Subcutaneous adipose tissue (tissue), 4 donors: ENCODE data around the gene FBXL17. TPM values are rescaled to one million over a fixed set of nuclear protein-coding genes. Genes with fewer than 3 reads are reported as not detected.

Experiments
- CTCF ChIP-seq: fragments of 450-650 bp; IDR thresholded peaks from one replicate; pipeline ENCODE4 v1.5.1; 2016; ENCODE audit warnings: low read depth, mild to moderate bottlenecking, control low read depth, antibody characterized with exemption, moderate library complexity
- total RNA-seq, 4 donors: library from RNA; depleted of rRNA; stranded (reverse); fragments of >200 nt; gene quantifications; one replicate each; pipeline ENCODE4 v1.1.0, GENCODE V29; 2016

FBXL17 gene
- total RNA-seq, 4 donors from 2014 or later, result 19.4 to 22.2 (median 21.3) TPM

- no peak for TF ChIP-seq CTCF
Measured at GRCh38 chr5:108084105-108084504, 297.8 kb downstream of the FBXL17 start.

GRCh38 chr5:108083232-108083631 lies 298.7 kb downstream of the FBXL17 start:
- no peak for TF ChIP-seq CTCF

DNA sequence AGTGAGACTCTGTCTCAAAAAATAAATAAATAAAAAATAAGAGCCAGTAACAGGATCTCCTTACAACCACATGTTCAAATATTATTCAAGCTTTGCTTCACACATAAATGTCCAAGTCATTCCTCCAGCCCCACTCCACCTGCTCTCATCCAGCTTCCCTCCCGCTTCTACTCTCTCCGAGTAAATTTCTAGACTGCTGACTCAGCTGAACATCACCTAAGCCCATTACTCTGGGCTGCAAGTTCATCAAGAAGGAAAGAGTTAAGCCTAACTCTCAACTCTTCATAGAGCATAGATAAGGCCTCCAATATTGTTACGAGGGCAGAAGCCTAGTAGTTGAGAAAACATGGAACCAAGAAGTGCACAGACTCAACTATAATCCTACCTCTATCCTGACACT lies 300.2 kb downstream of the FBXL17 start:
- TF ChIP-seq CTCF, result no peak

- no peak for TF ChIP-seq CTCF
Measured at GRCh38 chr5:108079753-108080152, 302.1 kb downstream of the FBXL17 start.

DNA sequence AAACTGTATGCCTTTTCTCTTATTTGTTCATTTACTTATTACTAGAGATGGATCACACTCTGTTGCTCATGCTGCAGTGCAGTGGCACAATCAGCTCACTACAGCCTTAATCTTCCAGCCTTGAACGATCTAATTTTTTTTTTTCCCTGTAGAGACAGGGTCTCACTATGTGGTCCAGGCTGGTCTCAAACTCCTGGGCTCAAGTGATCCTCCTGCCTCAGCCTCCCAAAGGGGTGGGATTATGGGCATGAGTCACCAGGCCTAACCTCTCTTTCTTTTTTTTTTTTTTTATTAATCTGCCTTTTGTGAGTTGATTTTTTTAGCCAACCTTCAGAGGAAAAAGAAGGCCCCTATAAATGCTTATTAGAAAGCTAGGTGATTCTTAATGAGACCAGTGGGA lies 303.0 kb downstream of the FBXL17 start:
- no peak for TF ChIP-seq CTCF

- TF ChIP-seq CTCF, result no peak
Measured at GRCh38 chr5:108078345-108078744, 303.6 kb downstream of the FBXL17 start.

DNA sequence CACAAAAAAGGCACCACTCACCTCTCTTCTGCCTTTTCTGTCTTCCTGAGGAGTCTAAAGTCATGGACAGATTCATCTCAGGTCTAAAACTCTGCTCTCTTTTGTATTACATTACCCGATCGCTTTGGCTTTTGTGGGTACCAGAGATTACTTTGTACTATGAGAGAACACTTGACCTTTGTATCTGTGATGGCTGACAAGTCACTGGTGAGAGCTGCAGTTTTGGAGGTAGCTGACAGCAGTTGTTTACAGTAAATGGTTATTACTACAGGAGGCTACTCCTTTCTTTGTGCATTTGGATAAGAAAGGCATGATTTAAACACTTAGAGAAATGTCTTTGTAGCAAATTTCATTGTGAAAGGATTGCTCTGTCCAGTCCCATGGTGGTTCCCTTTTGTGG lies 307.3 kb downstream of the FBXL17 start:
- no peak for TF ChIP-seq CTCF
